HG02943 (cell line): ENCODE results near the gene TMEM213.
"Not testable (repeated sequence)": the region's sequence is repeated elsewhere in the genome, so short reads cannot be mapped to it uniquely, and the experiment has no call there.

Source experiments
- ATAC-seq: cut with Tn5 transposase; IDR thresholded peaks from one replicate; pipeline ENCODE4 v1.9.1; 2021; ENCODE audit warnings: mild to moderate bottlenecking, low read depth, moderate library complexity; ENCODE audit not compliant: unreplicated experiment

TMEM213 gene

DNA sequence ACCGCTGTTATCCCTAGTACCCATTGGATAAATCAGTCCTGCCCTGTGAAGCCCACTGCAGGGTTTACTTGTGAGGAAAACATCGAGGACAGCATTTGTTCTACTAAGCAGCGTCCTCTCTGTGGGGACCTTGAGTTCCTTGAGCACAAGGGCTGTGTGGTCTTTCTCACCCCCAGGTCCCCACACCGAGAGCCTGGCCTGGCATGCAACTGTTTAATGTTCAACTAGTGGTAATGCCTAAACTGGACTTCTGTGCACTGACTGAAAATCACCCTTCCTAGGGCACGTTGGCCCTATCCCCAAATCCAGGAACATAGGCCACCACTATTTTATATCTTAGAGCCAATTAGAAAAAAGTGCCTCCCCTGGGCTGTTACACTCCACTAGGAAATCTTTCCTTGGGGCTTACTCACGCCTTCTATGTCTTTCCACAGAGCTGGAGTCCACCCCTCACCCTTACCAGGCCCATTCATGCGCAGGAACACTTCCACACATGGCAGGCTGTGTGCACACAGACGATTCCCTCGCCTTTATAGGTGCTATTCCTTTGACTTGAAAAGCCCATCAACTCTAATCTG is 1.7 kb upstream of the TMEM213 start:
- no peak for ATAC-seq

- ATAC-seq, result not testable (repeated sequence)
Measured at GRCh38 chr7:138797046-138797445, 748 bp upstream of the TMEM213 start.

DNA sequence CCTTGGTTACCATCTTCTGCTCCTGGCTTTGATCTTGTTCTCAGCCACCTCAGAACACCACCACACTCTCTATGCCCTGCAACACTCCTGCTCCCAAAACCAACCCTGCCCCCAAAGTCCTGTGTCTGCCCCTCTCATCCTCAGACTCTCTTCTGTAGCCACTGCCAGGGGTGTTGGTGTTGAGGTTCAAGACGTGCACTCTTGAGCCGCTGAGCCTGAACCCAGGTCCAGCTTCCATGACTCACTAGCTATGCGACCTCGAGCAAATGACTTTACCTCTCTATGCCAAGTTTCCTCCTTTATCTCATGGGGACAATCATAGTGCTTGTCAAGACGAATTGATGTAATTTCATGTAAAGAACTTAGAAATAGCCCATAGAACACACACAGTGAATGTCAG is 1.0 kb downstream of the TMEM213 start:
- no peak for ATAC-seq

DNA sequence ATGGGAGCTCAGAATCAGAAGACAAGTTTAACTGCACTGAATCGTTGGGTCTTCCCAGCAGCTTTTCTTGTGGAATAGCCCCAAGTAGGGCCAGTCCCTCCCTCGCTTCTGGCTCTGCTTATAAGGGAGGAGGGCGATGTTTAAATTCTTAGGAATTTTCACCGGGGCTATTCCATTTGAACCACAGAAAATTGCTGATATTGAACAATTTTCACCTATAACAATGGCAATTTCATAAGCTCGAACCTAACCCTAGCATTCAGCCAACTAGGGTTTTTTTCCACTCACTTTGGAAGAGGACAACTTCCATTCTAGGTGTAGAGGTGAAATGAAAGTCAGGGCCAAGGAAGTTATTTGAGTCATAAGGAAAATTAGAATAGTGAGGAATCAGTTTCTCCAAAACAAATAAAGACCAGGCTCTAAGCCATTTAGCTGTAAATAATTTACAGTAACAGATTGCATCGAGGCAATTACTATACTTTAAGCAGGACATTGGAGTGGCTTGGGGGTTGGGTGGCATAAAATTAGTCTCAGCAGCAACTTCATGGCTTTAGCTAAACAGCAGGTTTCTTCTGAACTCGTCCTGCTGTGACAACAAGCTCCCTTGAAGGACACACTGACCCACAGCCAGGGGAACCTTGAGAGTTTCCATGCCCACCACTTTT is 1.7 kb downstream of the TMEM213 start:
- no peak for ATAC-seq

GRCh38 chr7:138801256-138801655 is 3.5 kb downstream of the TMEM213 start:
- ATAC-seq, result no peak

DNA sequence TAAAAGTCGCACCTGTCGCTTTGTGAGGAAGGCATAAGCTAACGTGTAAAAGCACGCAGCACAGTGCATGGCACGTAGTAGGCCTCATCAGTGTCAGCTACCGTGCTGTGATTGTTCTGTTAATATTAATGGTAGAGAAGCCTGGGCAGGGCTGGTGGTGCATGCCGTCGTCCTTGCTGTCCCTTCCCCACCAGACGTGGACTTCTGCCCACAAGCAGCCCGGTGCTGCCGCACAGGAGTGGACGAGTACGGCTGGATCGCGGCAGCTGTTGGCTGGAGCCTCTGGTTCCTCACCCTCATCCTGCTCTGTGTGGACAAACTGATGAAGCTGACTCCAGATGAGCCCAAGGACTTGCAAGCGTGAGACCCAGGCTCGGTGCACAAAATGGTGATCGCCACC is 4.9 kb downstream of the TMEM213 start:
- no peak for ATAC-seq

DNA sequence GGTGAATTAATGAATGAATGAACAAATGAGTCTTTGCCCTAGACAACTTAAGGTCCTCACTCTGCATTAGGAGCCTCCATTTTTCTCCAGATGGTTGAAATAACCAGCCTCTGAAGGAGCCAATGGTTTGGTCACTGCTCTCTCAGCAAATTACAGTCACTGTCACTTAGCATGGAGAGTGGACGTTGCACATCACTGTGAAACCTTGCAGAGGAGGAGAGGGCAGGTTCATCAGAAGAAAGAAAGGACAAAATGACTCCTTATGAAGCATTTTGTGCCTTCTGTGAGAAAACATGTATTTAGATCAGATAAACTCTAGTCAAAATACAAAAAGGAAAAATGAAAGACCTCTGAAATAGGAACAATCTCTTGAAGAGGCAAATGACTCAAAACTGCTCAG is 6.8 kb downstream of the TMEM213 start:
- no peak for ATAC-seq

GRCh38 chr7:138809346-138809745 is 11.6 kb downstream of the TMEM213 start:
- ATAC-seq, result no peak

GRCh38 chr7:138811327-138811726 is 13.5 kb downstream of the TMEM213 start:
- not testable (repeated sequence) for ATAC-seq

GRCh38 chr7:138813945-138814344 is 16.2 kb downstream of the TMEM213 start:
- ATAC-seq, result no peak

GRCh38 chr7:138814816-138815332 is 17.1 kb downstream of the TMEM213 start:
- no peak for ATAC-seq

GRCh38 chr7:138816650-138817049 is 18.9 kb downstream of the TMEM213 start:
- ATAC-seq, result no peak

DNA sequence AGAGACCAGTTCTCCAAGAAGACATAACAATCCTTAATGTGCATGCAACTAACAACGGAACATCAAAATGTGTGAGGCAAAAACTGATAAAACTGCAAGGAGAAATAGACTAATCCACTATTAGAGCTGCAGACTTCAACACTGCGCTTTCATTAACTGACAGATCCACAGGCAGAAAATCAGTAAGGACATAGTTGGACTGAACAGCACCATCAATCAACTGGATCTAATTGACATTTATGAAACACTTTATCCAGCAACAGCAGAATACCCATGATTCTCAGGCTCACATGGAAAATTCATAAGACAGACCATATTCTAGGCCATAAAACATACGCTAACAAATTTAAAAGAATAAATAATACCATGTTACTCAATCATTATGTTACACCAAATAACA is 21.8 kb downstream of the TMEM213 start:
- ATAC-seq, result no peak

DNA sequence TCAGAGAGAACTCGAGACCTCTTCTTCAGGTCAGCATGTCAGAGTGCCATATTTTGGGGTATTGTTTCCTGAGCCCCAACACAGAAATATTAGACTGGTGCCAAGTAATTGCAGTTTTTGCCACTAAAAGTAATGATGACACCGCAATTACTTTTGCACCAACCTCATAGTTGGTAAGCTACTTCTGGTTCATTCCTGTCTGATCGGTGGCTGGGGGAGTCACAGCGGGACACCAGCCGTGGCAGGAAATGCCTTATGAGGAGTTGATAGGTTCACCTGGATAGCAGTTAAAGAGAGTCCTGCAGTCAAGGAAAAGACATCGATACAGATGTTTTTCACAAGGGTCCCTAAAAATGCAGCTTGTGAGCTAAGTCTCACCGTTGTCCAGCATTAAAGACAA is 24.1 kb downstream of the TMEM213 start:
- ATAC-seq, result no peak

DNA sequence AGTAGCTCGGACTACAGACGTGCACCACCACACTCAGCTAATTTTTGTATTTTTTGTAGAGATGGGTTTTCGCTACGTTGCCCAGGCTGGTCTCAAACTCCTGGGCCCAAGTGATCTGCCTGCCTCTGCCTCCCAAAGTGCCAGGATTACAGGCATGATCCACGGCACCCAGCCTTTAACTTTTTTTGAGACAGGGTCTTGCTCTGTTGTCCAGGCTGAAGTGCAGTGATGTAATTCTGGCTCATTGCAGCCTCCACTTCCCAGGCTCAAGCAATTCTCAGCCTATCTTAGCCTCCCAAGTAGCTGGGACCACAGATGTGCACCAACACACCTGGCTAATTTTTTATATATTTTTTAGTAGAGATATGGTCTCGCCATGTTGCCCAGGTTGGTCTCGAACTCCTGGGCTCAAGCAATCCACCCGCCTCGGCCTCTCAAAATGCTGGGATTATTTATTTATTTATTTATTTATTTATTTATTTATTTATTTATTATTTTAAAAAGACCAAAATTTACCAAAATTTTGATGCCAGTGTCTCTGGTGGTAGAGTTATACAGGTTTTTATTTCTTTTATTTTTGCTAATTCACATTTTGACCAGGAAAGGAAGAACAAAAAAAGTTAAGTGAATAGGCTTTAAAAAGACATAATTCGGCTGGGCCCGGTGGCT is 25.2 kb downstream of the TMEM213 start:
- no peak for ATAC-seq

DNA sequence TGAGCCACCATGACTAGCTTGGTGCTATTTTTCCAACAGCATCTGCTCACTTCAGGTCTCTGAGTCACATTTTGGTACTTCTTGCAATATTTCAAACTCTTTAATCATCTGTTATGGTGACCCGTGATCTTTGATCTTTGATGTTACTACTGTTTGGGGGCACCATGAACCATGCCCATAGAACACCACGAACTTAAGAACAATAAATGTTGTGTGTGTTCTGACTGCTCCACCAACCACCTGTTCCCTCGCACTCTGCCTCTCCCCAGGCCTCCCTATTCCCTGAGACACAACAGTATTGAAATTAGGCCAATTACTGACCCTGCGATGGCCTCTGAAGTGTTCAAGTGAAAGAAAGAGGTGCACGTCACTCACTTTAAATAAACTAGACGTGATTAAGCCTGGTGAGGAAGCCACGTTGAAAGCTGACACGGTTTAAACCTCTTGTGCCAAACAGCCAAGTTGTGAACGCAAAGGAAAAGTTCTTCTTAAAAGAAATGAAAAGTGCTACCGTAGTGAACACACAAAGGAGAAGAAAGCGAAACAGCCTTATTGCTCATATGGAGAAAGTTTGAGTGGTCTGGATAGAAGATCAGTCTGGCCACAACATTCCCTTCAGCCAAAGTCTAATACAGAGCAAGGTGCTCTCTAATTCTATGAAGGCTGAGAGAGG is 27.4 kb downstream of the TMEM213 start:
- no peak for ATAC-seq

- ATAC-seq, result no peak
Measured at GRCh38 chr7:138828302-138828701, 30.5 kb downstream of the TMEM213 start.

GRCh38 chr7:138829335-138829734 is 31.5 kb downstream of the TMEM213 start:
- no peak for ATAC-seq

- ATAC-seq, result no peak
Measured at GRCh38 chr7:138832966-138833365, 35.2 kb downstream of the TMEM213 start.

- ATAC-seq, result no peak
Measured at GRCh38 chr7:138833596-138833995, 35.8 kb downstream of the TMEM213 start.

DNA sequence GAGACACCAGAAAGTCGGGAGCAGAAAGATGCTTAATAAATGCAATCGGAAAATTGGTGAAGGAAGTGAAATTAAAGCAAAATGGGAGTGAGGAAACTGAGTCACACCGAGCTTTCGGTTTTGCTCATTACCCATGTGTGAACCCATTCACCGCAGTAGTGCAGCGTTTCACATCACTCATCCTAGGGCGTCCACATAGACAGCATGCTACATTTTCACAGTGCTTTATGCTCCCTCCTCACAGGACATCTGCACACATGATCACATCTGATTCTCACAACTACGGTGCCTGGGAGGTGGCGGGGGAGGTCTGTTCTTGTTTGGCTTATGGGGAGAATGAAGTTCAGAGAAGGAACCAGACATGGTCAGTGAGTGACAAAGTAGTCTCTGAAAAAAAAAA is 36.8 kb downstream of the TMEM213 start:
- ATAC-seq, result no peak
